Activated gamma-delta T cell treated with anti-CD3 and anti-CD28 coated beads, Interleukin-2, amount 50 U/mL, for 16 hours (primary cell): ENCODE measurements around the gene MTRFR.
"Not testable (repeated sequence)": the region's sequence is repeated elsewhere in the genome, so short reads cannot be mapped to it uniquely, and the experiment has no call there.

ENCODE experiments used
- DNase-seq: peaks from one replicate; pipeline ENCODE4 v3.0.0-alpha.2; 2020; ENCODE audit warnings: low read depth

The MTRFR gene

GRCh38 chr12:123248996-123249741 is 15.9 kb downstream of the MTRFR start:
- not testable (repeated sequence) for DNase-seq

GRCh38 chr12:123250471-123251383 is 17.5 kb downstream of the MTRFR start:
- no peak for DNase-seq

DNA sequence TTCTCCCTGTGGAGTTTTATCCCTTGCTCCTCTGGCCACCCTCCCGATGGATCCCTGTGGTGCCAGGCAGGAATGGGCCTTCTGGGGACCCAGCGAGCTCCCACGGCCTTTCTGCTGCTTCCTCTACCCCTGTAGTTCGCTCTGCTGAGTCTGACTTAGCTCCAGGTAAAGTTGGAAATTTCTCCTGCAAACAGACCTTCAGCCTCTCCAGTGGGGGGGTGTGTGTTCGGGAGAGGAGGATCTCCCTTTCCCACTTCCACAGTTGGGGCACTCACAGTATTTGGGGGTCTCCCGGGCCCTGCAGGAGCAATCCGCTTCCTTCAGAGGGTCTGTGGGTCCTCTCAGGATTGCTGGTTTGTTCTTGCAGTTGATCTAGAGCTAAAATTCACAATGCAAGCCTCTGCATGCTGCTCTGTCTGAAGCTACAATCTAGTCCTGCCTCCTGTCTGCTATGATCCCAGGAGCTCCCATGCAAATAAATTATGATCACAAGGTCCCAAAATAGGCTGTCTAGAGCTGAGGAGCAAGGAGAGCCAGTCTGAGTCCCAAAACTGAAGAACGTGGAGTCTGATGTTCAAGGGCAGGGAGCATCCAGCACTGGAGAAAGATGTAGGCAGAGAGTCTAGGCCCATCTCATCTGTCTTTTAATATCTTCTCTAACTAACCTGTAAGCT is 18.3 kb downstream of the MTRFR start:
- no peak for DNase-seq

DNA sequence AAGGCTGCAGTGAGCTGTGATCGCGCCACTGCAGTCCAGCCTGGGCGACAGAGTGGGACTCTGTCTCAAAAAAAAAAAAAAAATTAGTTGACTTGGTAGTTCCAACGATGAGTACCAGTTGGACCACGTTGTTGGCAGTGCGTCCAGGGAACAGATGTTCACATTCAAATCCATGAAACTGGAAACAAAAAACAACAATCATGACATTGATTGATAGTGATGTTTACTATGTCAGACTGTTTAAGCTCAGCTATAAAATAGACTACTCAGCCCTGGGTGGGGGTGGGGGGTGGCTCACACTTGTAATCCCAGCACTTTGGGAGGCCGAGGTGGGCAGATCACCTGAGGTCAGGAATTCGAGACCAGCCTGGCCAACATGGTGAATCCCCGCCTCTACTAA is 19.1 kb downstream of the MTRFR start:
- DNase-seq, result not testable (repeated sequence)

- no peak for DNase-seq
These were observed 20.6 kb downstream of the MTRFR start for GRCh38 chr12:123253641-123254459.

- no peak for DNase-seq
These were observed 21.7 kb downstream of the MTRFR start for GRCh38 chr12:123254853-123255446.

DNA sequence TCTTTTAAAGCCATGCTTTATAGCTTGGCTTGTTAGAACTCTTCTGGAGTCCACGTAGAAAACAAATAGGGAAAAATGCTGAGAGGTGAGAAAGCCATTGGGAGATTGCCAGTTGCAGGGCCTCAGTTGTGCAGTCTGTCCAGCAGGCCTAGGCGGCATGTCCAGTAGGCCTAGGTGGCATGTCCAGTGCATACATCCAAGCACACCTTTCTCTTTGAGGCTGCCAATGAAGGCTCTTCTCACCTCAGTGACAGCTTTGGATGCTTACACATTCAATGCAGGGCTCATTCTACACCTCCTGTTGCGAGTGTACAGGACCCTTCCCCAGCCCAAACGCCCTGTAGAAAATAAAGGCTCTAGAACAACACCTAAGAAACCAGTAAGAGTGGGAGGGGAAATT is 25.4 kb downstream of the MTRFR start:
- no peak for DNase-seq

GRCh38 chr12:123260081-123260480 is 26.8 kb downstream of the MTRFR start:
- DNase-seq, result no peak

DNA sequence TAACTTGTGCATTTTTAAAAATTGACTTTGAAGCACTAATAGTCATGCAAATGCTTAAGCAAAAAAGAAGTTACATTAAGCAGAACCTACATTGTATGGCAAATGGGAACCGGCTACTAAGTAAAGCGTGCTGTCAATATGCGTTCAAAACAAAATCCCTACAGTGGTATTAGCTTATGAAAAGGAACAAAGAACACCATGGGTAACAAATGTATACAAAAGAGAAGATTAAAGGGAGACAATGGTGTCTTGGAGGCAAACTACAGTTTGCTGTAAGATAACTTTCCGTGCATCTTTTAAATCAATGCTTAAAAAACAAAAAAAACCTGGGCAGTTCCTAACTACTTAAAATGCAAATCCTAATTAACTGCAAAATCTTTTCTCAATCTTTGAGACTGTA is 28.0 kb downstream of the MTRFR start:
- DNase-seq, result no peak

DNA sequence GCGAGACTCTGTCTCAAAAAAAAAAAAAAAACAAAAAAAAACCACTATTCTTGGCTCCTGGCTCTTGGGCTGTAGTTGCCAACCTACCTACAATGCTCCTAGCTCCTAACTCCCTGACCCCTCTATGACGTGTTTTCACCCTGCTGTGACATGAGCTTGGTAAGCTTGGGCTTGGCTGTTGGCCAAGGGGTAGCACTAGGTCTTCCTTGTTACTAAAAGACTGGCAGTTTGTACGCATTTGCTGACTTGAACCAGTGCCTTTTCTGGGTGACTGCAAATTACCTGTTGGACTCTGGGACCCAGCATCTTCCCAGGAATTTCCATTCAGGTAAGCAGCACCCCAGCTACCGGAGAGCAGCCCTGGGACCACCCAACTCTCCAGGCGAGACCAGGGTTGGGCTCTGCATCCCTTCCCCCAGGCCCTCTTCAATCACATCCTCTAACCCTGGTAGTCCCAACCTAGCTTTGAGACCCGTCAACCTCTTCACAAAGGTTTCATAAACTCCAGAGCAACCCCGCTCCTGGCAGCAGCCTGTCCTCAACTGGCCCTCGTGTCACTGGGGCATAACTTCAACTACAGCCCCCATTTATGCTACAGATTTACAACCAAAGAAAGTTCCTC is 30.1 kb downstream of the MTRFR start:
- DNase-seq, result no peak

- no peak for DNase-seq
These were observed 31.4 kb downstream of the MTRFR start for GRCh38 chr12:123264642-123265041.

DNA sequence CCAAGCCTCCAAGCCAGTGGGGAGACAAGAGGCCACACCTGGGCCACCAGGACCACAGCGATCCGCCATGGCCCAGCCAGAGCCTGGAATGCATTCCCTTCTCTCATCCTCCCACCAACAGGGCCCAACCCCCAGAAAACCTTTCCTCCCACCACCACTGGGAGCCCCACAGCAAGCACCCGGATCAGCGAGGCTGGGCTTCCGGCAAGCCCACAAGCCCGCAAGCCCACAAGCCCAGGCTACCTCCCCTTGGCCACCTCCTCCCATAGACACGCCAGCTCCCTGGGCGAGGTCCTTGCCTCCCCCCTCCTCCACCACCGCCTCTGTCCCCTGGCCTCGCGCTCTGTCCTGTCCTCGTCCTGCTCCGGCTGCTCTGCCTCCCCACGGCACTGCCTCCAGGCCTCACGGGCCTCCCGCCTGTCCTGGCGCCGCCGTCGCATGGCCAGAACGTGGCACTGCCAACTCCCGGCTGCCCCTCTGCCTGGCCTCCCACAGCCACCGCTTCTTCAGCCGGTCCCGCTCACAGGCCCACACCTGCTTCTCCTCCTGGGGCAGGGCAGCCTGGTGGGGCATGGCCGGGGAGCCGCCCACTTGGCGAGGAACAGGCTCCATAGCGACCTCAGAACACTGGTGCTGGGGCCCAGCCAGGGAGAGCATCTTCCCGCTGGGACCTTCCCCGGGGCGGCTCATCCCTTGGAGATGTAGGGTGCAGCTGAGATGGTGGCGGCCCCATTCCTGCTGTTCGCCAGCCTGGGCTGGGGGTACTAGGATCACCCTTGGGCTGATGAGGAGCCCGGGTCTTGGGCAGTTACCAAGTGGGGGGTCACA is 32.8 kb downstream of the MTRFR start:
- no peak for DNase-seq

DNA sequence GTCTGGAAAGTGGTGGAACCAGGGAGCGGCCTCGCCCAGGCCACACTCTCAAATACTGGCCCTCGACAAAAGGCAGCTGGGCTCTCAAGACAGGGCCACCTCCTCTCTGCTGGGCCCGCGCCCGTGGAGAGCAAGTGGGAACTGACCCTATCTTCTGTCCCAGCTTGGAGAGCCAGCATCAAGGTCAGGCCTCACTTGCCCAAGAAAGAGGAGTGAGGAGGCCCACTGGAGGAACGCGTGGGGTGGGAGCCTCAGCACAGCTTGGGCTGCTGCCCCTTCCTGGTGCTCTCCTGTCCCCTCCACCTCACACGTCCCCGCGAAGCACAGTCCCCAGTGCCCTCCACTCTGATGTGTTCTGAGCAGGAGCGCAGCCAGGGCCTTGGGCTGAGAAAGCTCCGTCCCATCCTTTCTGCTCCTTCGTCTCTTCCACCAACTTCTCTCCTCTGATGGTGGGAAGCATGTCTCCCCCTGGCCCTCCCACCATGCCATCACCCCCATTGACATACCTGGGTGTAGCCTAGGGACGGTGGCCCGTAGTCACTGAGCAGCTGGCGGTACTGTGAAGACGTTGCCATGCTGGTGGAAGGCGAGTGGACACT is 33.5 kb downstream of the MTRFR start:
- no peak for DNase-seq

DNA sequence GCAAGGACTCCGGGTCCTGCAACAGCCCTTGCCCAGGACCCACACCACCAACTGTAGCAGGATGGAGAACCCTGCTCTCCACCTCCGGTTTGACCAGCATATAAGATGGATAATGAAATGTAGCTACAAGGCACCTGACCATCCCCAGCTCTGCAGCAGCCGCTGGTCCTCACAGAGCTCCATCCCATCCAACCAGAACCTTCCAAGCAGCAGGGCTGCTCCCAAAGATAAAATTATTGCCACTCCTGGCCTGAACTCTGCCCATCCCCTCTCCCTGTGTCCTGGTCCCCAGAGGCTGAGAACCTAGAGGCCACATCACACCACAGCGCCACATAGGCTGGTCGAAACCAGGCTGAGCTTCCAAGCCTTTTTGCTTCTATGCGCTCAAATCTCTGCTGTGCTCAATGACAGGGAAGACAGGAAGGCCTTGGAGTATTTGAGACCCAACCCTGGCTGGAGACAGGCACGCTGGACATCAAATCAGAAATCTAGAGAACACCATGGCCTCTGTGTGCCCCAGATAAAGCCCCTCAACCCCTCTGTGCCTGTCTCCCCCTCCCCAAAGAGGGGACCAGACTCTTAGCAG is 34.2 kb downstream of the MTRFR start:
- no peak for DNase-seq

DNA sequence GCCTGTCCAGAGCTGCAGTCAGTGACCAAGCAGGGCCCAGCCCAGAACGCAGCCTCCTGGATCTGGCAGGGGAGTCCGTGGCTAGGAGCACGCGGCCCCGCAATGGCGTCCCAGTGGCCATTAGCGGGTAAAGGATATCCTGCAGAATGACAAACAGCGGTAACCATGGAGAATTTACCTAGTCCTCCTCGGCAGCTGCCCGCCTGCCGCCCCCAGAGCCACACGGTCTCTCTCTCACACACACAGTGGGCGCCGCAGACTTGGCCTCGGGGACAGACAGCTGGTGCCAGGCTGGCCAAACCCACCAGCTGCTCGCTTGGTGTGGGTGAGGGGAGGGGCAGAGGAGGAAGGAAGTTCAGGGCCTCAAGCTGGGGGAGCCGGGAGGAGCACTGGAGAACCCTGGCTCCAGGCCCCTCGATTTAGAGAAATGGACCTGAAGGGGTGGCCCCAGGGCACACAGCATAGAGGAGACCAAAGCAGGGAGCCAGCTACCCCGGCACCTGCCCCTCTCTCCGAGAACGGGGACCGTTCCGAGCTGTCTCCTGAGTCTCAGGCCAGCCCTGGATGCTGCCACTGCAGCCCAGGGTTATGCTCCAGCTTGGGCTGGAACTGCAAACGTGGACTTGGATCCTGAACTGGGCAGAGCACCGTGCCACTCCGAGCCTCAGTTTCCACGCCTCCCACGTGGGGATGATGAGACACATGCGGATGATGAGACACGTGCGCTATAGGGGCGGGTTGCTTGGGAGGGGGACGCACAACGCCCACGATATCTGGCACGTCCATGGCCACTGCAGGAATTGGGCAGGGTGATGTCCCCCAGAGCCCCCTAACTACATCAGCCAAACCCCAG is 35.0 kb downstream of the MTRFR start:
- DNase-seq, result no peak

DNA sequence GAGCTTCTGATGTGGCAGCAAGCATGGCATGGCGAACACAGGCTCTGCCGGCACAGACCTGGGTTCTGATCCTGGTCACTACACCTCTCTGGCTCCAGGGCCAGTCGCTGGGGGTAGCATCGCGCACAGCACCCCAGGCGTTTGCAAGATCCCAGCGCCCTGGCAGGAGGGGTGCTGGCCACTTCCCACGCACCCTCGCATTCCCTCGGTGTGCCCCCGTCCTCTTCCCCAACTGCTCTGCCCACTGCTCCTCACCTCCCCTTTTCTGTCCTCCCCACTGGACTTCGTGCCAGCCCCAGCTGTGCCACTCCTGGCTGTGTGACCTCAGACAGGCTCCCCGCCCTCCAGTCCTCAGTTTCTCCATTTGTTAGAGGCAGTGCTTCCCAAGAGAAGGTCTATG is 35.6 kb downstream of the MTRFR start:
- no peak for DNase-seq

DNA sequence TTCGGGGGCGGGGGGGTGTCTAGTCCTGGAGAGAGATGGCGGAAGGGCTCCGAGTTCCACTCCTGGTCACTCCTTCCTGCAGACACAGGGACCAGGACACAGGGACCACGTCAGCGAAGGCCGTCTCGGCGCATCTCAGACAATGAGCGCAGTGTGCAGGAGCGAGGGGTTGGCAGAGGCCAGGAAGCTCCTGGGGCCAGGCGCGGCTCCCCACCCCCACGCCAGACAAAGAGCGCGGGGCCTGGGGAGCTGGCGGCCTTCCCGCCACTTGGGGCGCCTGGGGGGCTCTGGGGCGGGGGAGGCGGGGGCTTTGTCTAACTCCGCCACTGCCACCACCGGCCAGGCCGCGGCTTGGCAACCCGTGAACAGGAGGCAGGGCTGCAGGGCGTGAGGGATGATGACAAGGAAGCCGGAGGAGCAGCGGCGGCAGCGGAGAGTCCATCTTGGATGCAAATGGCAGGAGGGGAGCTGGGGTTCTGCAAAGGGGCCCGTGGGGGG is 36.2 kb downstream of the MTRFR start:
- no peak for DNase-seq

GRCh38 chr12:123269896-123270213 is 36.6 kb downstream of the MTRFR start:
- no peak for DNase-seq
